Large intestine (tissue), 12 donors: Measurements from ENCODE around the gene C22orf42. TPM values are rescaled to one million over a fixed set of nuclear protein-coding genes. Genes with fewer than 3 reads are reported as not detected.
A peak's percentile ranks its signal among the peaks of the same experiment; 100 is the strongest.

Source experiments
- DNase-seq, 2 donors: peaks; one replicate each; pipeline versions ENCODE4 v3.0.0 to v3.0.0-alpha.2; 2013
- H3K27ac ChIP-seq: one replicate; pipeline ENCODE4 v1.5.1; 2013; ENCODE audit warnings: low read length
- H3K27me3 ChIP-seq: 2 replicates; pipeline ENCODE4 v1.6.1; 2013; ENCODE audit warnings: low read length; ENCODE audit not compliant: control insufficient read depth, insufficient read depth
- H3K36me3 ChIP-seq: 2 replicates; pipeline ENCODE4 v1.6.1; 2013; ENCODE audit warnings: low read length; ENCODE audit not compliant: control insufficient read depth, insufficient read depth
- H3K4me1 ChIP-seq: one replicate; pipeline ENCODE4 v1.6.1; 2013; ENCODE audit warnings: low read length; ENCODE audit not compliant: control insufficient read depth, insufficient read depth
- H3K4me3 ChIP-seq: one replicate; pipeline ENCODE4 v1.5.1; 2013; ENCODE audit warnings: low read length
- H3K9me3 ChIP-seq: one replicate; pipeline ENCODE4 v1.6.1; 2013; ENCODE audit warnings: mild to moderate bottlenecking, low read depth, low read length, moderate library complexity; ENCODE audit not compliant: control insufficient read depth
- WGBS: methylation state at CpG from one replicate; pipeline ENCODE4 v1.1.5; 2013; ENCODE audit warnings: low lambda C conversion rate; ENCODE audit not compliant: insufficient coverage; 5-methylcytosine and 5-hydroxymethylcytosine counted together
- long read RNA-seq, 11 donors: transcript quantifications; one replicate each; lab custom pipeline, GENCODE V29; 2026
- polyA plus RNA-seq: library from polyadenylated mRNA; unstranded; fragments of 120-200 nt; gene quantifications from one replicate; pipeline ENCODE4 v1.2.1, GENCODE V29; 2013

C22orf42 gene, protein sequence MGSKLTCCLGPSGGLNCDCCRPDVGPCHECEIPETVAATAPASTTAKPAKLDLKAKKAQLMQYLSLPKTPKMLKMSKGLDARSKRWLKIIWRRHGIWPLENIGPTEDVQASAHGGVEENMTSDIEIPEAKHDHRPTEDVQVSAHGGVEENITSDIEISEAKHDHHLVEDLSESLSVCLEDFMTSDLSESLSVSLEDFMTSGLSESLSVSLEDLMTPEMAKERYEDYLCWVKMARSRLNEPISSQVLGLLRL
- 0.21 TPM for polyA plus RNA-seq
- long read RNA-seq, donor 1, result 0 reads
- long read RNA-seq, donor 2, result 0 reads
- long read RNA-seq, donor 3, result 0 reads
- long read RNA-seq, donor 4, result 0 reads
- long read RNA-seq, donor 5, result 0 reads
- long read RNA-seq, donor 6, partial matches to known transcripts, result 0 of 1 reads
- long read RNA-seq, donor 6, other reads (novel, unspliced or antisense), result 0 of 1 reads
- long read RNA-seq, donor 7, result 0 reads
- long read RNA-seq, donor 8, result 0 reads
- long read RNA-seq, donor 9, result 0 reads
- long read RNA-seq, donor 10, result 0 reads
- long read RNA-seq, donor 11, result 0 reads

DNA sequence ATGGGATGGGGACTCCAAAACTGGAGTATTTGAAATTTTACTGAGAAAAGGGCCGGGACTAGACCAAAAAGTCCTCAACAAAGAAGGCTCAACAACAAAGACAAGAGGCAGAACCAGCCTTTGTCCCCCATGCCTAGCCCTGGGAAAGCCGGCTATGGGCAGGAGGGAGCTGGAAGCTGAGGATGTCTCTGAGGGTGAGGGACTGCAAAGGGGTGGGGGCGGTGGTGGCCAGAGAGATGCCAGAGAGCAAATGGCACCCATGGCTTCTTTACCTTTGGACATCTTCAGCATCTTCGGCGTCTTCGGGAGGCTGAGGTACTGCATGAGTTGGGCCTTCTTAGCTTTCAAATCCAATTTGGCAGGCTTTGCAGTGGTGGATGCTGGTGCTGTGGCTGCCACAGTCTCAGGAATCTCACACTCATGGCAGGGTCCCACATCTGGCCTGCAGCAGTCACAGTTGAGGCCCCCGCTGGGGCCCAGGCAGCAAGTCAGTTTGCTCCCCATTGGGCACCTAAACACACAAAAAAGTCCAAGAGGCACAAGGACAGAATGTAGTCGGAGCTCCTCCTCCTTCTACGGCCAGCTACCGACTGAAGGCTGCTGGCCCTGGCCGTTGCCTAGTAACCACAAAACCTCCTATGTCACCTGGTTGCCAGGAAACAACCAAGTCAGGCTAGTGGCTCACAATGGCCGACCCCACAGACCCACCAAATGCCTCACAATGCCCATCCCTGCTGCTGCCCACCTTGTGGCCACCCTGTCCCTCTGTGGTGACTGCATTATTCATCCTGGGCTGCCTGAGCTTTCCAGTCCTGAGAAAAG is at the start of gene C22orf42:
TSS of gene C22orf42 (minus strand) at position 592 of the 822 bp plus-strand sequence. CDS start at position 504, 88 bp downstream.
- H3K4me3 ChIP-seq, result no peak within 1 kb of the TSS
- no peaks in the 10 kb centered on the region for H3K9me3 ChIP-seq
- DNase-seq, result no peak
- H3K27ac ChIP-seq, result no peak within 1 kb of the TSS
- peaks cover 6% of the 10 kb centered on the region for H3K27me3 ChIP-seq
- no CpG with 5 or more reads among the region's 12 CpGs for WGBS
- H3K4me1 ChIP-seq, result no peaks in the 10 kb centered on the region
- no peaks in the 10 kb centered on the region for H3K36me3 ChIP-seq

DNA sequence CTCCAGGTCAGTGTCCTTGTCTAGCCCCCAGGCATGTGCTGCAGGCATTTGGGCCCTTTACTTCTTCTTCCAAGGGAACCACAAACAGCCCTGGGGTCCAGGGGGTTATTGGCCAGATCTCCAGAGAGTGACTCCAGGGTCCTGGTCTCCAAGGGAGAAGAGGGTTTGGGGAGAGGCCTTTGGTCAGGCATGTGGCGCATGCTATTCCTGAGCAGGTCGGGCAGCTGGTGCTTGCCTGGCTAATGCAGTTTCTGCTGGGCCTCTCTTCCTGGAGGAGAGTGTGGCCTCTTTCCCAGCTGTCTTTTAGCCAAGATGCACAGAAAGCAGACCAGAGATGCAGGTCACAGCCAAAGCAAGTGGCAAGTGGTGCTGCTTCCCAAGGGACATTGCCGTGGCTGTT is 49.6 kb upstream of the C22orf42 start:
- H3K36me3 ChIP-seq, result no peaks in the 10 kb centered on the region
- no peak overlapping the region for H3K27ac ChIP-seq
- DNase-seq, result no peak
- no peaks in the 10 kb centered on the region for H3K4me1 ChIP-seq
- H3K9me3 ChIP-seq, result no peaks in the 10 kb centered on the region
- H3K27me3 ChIP-seq, result peaks cover 5% of the 10 kb centered on the region
- H3K4me3 ChIP-seq, result no peak overlapping the region
- no CpG with 5 or more reads among the region's 3 CpGs for WGBS

DNA sequence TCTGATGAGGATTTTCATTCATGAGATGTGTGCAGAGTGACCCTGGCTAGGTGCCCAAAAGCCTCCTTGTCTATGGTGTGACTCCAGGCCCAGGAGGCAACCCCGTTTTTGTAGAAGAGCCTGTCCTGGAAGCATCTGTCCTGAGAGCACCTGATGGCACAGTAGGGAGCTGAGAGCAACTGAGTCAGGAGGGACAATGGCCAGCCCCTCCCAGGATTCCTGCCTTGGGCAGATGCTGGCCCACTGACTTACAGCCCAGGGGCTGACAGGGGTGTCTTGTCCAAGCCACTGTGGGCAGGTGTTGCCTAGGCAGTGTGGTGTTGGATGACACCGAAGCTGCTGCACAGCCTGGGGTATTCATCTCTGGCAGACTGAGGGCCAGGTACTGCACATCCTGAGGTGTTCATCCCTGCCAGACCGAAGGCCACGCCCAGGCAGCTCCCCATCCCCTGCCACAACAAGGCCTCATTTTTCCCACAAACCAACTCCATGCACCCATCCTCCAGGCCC is 48.9 kb upstream of the C22orf42 start:
- H3K27ac ChIP-seq, result no peak overlapping the region
- no CpG with 5 or more reads among the region's 4 CpGs for WGBS
- H3K9me3 ChIP-seq, result no peaks in the 10 kb centered on the region
- H3K4me3 ChIP-seq, result no peak overlapping the region
- no peak for DNase-seq
- H3K36me3 ChIP-seq, result no peaks in the 10 kb centered on the region
- peaks cover 12% of the 10 kb centered on the region for H3K27me3 ChIP-seq
- H3K4me1 ChIP-seq, result peaks cover 2% of the 10 kb centered on the region

DNA sequence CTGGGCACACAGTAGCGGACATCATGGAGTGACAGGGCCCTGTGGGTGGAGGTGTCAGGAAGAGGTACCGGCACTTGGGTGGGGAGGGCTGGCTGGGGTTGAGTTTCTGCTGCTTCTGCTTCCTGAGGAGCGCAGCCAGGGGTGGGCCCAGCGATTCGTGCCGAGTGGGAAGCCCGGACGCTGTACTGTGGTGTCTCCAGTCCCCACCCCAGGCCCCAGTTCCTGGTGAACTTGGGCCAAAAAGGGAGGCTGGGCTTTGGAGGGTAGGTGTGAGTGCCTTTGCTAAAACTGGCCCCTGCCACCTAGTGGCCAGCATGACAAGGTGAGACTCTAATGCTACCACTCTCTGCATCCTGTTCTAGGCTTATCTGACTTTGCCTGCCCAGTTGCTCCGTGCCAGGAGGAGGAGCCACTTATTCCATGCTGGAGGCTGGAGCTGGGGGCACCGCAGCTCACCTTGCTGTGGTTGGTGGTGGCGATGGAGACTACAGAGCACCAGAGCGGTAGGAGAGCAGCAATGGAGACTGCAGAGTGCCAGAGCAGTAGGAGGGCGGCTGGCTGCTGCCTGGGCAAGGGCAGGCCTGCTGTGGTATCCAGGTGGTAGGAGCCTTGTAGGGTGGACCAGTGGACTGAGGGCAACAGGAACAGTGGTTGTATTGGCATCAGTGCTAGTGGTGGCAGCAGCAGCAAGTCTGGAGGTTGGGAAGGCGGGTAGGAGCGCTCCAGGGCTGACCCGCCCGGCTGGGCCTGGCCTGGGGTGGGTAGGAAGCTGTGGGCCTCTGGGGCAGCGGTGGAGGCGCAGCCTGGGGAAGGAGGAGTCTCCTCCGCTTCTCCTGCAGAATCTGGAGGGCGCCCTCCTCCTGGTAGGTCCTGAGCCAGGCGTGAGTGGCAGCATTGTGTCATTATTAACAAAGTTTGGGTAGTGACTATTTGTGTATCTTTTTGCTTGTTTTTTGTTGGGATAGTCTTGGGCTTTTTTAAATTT is 48.0 kb upstream of the C22orf42 start:
- H3K4me1 ChIP-seq, result peaks cover 6% of the 10 kb centered on the region
- H3K36me3 ChIP-seq, result no peaks in the 10 kb centered on the region
- no peak overlapping the region for H3K27ac ChIP-seq
- peaks cover 16% of the 10 kb centered on the region for H3K27me3 ChIP-seq
- no CpG with 5 or more reads among the region's 22 CpGs for WGBS
- H3K4me3 ChIP-seq, result no peak overlapping the region
- H3K9me3 ChIP-seq, result no peaks in the 10 kb centered on the region
- peak in 1 of 2 donors; percentile 35 for DNase-seq

DNA sequence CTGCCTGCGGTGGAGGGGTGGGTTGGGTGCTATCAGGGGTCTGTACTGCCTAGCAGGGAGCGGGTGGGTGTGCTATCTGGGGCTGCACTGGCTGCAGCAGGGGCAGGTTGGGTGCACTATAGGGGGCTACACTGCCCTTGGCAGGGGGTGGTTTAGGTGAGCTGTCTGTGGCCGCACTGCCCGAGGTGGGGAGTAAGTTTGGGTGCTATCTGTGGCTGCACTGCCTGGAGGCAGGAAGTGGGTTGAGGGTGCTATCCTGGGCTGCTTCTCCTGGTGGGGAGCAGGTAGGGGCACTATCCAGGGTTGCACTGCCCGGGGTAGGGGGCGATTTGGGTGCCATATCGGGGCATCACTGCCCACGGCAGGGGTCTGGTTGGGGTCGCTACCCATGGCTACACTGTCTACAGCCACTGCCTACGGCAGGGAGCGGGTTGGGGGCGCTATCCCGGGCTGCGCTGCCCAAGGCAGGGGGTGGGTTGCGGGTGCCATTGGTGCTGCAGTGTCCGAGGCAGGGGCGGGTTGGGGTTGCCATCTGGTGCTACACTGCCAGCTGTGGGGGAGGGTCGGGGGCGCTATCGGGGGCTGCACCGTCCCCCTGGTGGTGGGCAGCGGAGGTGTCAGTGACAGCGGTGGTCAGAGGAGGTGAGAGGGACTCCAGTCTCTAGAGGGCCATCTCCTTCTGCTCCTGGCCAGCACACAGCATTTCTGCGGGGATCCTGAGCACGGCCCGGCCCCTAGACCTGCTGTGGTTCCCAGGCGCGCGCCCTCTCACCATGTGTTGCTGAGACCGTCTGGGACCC is 47.1 kb upstream of the C22orf42 start:
- WGBS, result no CpG with 5 or more reads among the region's 30 CpGs
- H3K4me3 ChIP-seq, result no peak overlapping the region
- H3K4me1 ChIP-seq, result peaks cover 6% of the 10 kb centered on the region
- H3K36me3 ChIP-seq, result no peaks in the 10 kb centered on the region
- H3K27me3 ChIP-seq, result peaks cover 16% of the 10 kb centered on the region
- H3K27ac ChIP-seq, result no peak overlapping the region
- H3K9me3 ChIP-seq, result no peaks in the 10 kb centered on the region
- no peak for DNase-seq

DNA sequence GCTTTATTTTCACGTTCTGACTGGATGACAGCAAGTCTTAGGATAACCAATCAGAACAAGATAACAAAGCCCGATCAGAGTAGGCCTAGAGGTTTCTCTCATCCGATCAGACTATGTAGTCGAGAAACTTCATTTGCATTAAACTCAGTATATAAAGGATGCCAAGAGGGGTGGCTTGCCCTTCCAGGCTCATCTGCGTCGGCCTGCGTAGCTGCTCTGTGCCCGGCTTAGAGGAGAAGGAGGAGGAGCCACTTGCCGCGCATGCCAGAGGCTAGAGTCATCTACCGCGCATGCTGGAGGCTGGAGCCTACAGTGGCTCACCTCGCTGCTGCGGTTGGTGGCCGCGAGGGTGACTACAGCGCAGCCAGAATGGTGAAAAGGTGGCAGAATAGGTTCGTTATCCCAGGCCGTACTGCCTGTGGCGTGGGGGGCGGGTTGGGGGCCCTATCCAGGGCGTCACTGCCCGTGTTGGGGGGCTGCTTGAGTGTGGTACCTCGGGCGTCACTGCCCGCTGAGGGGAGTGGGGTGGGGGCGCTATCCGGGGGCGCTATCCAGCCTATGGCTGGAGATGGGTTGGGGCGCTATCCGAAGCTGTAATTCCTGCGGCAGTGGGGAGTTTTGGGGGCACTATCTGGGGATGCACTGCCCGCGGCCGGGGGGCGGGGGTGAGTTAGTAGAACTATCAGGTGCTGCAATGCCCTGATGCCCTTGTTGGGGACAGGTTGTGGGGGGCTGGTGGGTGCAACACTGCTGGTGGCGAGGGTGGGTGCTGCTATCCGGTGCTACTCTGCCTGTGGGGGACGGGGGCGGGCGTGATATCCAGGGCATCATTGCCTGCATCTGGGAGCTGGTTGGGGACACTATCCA is 46.0 kb upstream of the C22orf42 start, which contains the start of gene RFPL2:
TSS of gene RFPL2 (minus strand) at position 218 of the 867 bp plus-strand sequence. CDS start 2,622 bp downstream, outside the sequence.
- Histone ChIP-seq H3K4me1 (peaks cover 6% of the 10 kb centered on the region), H3K27ac (no peak within 1 kb of the TSS)
- WGBS, result 80% methylated on average over 1 of the region's 41 CpGs

DNA sequence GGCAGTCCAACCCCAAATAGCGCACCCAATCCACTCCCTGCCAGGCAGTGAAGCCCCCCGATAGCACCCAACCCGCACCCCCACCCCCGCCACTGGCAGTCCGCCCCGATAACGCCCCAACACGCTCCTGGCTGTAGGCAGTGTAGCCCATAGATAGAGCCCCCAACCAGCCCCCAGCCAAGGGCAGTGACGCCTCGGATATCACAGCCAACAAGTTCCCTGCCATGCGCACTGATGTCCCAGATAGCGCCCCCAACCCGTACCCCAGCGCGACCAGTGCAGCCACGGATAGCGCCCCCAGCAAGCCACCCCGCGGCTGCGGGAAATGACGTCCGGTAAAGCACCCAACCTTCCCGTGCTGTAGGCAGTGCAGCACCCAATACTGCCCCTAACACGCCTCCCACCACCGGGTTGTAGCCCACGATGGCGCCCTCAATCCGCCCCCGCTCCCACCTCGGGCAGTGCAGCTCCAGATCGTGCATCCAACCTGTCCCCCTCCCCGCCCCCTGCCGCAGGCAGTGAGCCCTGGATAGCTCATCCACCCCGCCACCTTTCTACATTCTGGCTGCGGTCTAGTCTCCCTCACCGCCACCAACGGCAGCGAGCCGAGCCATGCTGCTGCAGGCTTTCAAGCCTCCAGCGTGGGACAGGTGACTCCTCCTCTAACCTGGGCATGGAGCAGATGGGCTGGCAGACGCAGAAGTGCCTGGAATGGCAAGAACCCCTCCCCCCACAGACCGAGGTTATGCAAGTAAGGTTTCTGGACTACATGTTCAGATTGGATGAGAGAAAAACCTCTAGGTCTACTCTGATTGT is 45.1 kb upstream of the C22orf42 start:
- Histone ChIP-seq H3K27me3 (peaks cover 16% of the 10 kb centered on the region), H3K36me3 (no peaks in the 10 kb centered on the region), H3K4me1 (peaks cover 6% of the 10 kb centered on the region), H3K27ac (no peak overlapping the region), H3K4me3 (peak overlapping the region; percentile 6), H3K9me3 (no peaks in the 10 kb centered on the region)
- no CpG with 5 or more reads among the region's 42 CpGs for WGBS
- DNase-seq, result peak in 1 of 2 donors; percentile 16

More for the DNA sequence above, 46.0 kb upstream of the C22orf42 start, which contains the start of gene RFPL2:
- H3K36me3 ChIP-seq, result no peaks in the 10 kb centered on the region
- DNase-seq, result peak in 1 of 2 donors; percentile 36
- H3K4me3 ChIP-seq, result peak within 1 kb of the TSS; percentile 6
- no peaks in the 10 kb centered on the region for H3K9me3 ChIP-seq
- peaks cover 16% of the 10 kb centered on the region for H3K27me3 ChIP-seq
